ENCODE measurements around the gene KIF6.

The KIF6 gene

GRCh38 chr6:39568896-39569295, 156.3 kb downstream of the KIF6 start:
- no peaks in the 10 kb centered on the region for H3K4me1 ChIP-seq (ENCODE audit: insufficient read depth, low read length)
- no peak overlapping the region for H2AFZ ChIP-seq (ENCODE audit: low read depth, low read length)
- no peaks in the 10 kb centered on the region for H3K27me3 ChIP-seq (ENCODE audit: insufficient read depth, low read length, poor library complexity)
- ATAC-seq (ENCODE audit: insufficient read depth, low read depth) (no peak), DNase-seq (no peak)
- no peak overlapping the region for H3K9ac ChIP-seq (ENCODE audit: low read depth, low read length)
- H3K9me3 ChIP-seq (ENCODE audit: insufficient read depth, low read length, severe bottlenecking) = no peaks in the 10 kb centered on the region
- H4K20me1 ChIP-seq (ENCODE audit: insufficient read depth, low read length) = no peaks in the 10 kb centered on the region
- TF ChIP-seq EZH2 (IDR thresholded peaks at IDR 0.05; ENCODE audit: borderline replicate concordance, low read depth, low read length, severe bottlenecking) (no peak), CTCF (IDR thresholded peaks at IDR 0.05; ENCODE audit: borderline replicate concordance, extremely low read depth, low read length, poor library complexity, severe bottlenecking) (no peak)
- H3K4me2 ChIP-seq (ENCODE audit: insufficient read depth, low read length) = no peak overlapping the region
- H3K36me3 ChIP-seq (ENCODE audit: insufficient read depth, low read length) = no peaks in the 10 kb centered on the region
- no peaks in the 10 kb centered on the region for H3K79me2 ChIP-seq (ENCODE audit: insufficient read depth, low read length)
- no peak overlapping the region for H3K4me3 ChIP-seq (ENCODE audit: low read depth in 1 of 2, low read length in 2 of 2)
- no peak overlapping the region for H3K27ac ChIP-seq (ENCODE audit: low read length)

GRCh38 chr6:39567091-39567490, 158.1 kb downstream of the KIF6 start:
- Histone ChIP-seq H3K4me1 (ENCODE audit: insufficient read depth, low read length) (no peaks in the 10 kb centered on the region), H2AFZ (ENCODE audit: low read depth, low read length) (no peak overlapping the region), H3K27ac (ENCODE audit: low read length) (no peak overlapping the region), H3K9me3 (ENCODE audit: insufficient read depth, low read length, severe bottlenecking) (no peaks in the 10 kb centered on the region), H4K20me1 (ENCODE audit: insufficient read depth, low read length) (no peaks in the 10 kb centered on the region), H3K36me3 (ENCODE audit: insufficient read depth, low read length) (no peaks in the 10 kb centered on the region), H3K79me2 (ENCODE audit: insufficient read depth, low read length) (no peaks in the 10 kb centered on the region), H3K27me3 (ENCODE audit: insufficient read depth, low read length, poor library complexity) (no peaks in the 10 kb centered on the region), H3K4me2 (ENCODE audit: insufficient read depth, low read length) (no peak overlapping the region), H3K9ac (ENCODE audit: low read depth, low read length) (no peak overlapping the region), H3K4me3 (ENCODE audit: low read depth in 1 of 2, low read length in 2 of 2) (no peak overlapping the region)
- no peak for TF ChIP-seq EZH2 (IDR thresholded peaks at IDR 0.05; ENCODE audit: borderline replicate concordance, low read depth, low read length, severe bottlenecking)
- no peak for TF ChIP-seq CTCF (IDR thresholded peaks at IDR 0.05; ENCODE audit: borderline replicate concordance, extremely low read depth, low read length, poor library complexity, severe bottlenecking)
- ATAC-seq (ENCODE audit: insufficient read depth, low read depth) = no peak
- DNase-seq = no peak

- Histone ChIP-seq H3K9ac (ENCODE audit: low read depth, low read length) (no peak overlapping the region), H3K27me3 (ENCODE audit: insufficient read depth, low read length, poor library complexity) (peaks cover 4% of the 10 kb centered on the region), H3K4me1 (ENCODE audit: insufficient read depth, low read length) (no peaks in the 10 kb centered on the region), H3K79me2 (ENCODE audit: insufficient read depth, low read length) (no peaks in the 10 kb centered on the region), H3K36me3 (ENCODE audit: insufficient read depth, low read length) (no peaks in the 10 kb centered on the region), H3K4me3 (ENCODE audit: low read depth in 1 of 2, low read length in 2 of 2) (no peak overlapping the region), H3K9me3 (ENCODE audit: insufficient read depth, low read length, severe bottlenecking) (no peaks in the 10 kb centered on the region), H2AFZ (ENCODE audit: low read depth, low read length) (no peak overlapping the region), H4K20me1 (ENCODE audit: insufficient read depth, low read length) (no peaks in the 10 kb centered on the region), H3K4me2 (ENCODE audit: insufficient read depth, low read length) (no peak overlapping the region), H3K27ac (ENCODE audit: low read length) (no peak overlapping the region)
- DNase-seq (no peak), ATAC-seq (ENCODE audit: insufficient read depth, low read depth) (no peak)
- TF ChIP-seq EZH2 (IDR thresholded peaks at IDR 0.05; ENCODE audit: borderline replicate concordance, low read depth, low read length, severe bottlenecking) = no peak
- TF ChIP-seq CTCF (IDR thresholded peaks at IDR 0.05; ENCODE audit: borderline replicate concordance, extremely low read depth, low read length, poor library complexity, severe bottlenecking) = no peak
Measured at GRCh38 chr6:39566456-39566855, 158.8 kb downstream of the KIF6 start.

GRCh38 chr6:39565956-39566355, 159.3 kb downstream of the KIF6 start:
- H3K79me2 ChIP-seq (ENCODE audit: insufficient read depth, low read length) = no peaks in the 10 kb centered on the region
- H3K27me3 ChIP-seq (ENCODE audit: insufficient read depth, low read length, poor library complexity) = peaks cover 4% of the 10 kb centered on the region
- no peak overlapping the region for H3K9ac ChIP-seq (ENCODE audit: low read depth, low read length)
- H3K4me2 ChIP-seq (ENCODE audit: insufficient read depth, low read length) = no peak overlapping the region
- DNase-seq = no peak
- H3K4me3 ChIP-seq (ENCODE audit: low read depth in 1 of 2, low read length in 2 of 2) = no peak overlapping the region
- no peak for TF ChIP-seq EZH2 (IDR thresholded peaks at IDR 0.05; ENCODE audit: borderline replicate concordance, low read depth, low read length, severe bottlenecking)
- TF ChIP-seq CTCF (IDR thresholded peaks at IDR 0.05; ENCODE audit: borderline replicate concordance, extremely low read depth, low read length, poor library complexity, severe bottlenecking) = no peak
- no peak overlapping the region for H2AFZ ChIP-seq (ENCODE audit: low read depth, low read length)
- no peaks in the 10 kb centered on the region for H3K9me3 ChIP-seq (ENCODE audit: insufficient read depth, low read length, severe bottlenecking)
- no peaks in the 10 kb centered on the region for H3K4me1 ChIP-seq (ENCODE audit: insufficient read depth, low read length)
- H3K36me3 ChIP-seq (ENCODE audit: insufficient read depth, low read length) = no peaks in the 10 kb centered on the region
- no peaks in the 10 kb centered on the region for H4K20me1 ChIP-seq (ENCODE audit: insufficient read depth, low read length)
- no peak overlapping the region for H3K27ac ChIP-seq (ENCODE audit: low read length)
- ATAC-seq (ENCODE audit: insufficient read depth, low read depth) = no peak
